Stimulated activated CD4-positive, alpha-beta T cell treated with anti-CD3 and anti-CD28 coated beads, Interleukin-1b, Interleukin-23, amount 100 ng/mL, for 1 hour (primary cell): ENCODE results near the gene PPFIA1.

Experiments used
- DNase-seq, 2 donors: peaks; one replicate each; pipeline ENCODE4 v3.0.0-alpha.2; 2020; ENCODE audit warnings: low read depth in 2 of 2

The PPFIA1 gene

DNA sequence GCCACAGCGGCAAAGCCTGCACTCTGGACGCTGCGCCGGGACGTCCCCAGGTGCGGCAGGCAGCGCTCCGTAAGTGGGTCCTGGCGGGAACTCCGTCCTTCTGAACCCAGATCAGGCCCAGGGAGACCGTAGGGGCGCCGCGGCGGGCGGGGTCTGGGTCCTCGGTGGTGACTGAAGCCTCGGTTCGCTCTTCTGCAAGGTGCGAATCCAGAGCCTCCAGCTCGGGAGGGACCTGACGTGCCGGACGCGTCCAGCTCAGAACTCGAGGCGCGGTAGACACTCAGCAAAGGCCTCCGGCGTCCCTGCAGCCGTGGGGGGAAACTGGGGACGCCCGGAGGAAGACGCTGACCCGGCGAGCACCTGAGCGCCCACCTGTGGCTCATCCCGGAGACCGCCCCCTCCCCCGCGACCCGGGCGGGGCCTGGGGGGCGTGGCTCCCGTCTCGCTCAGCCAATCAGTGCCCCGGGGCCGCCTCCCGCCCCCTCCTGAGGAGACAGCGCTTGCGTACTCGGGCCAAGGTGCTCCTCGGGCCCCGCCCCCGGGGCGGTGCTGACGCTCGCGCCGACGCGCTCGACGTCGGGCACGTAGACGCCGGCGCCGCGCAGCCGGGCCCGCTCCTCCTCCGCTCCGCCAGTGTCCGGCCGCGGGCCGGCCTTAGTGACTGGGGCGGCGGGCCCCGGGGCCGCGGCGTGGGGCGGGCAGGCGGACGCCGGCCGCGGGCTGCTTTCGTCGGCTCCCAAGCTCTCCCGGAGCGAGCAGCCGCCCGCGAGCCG, at the start of gene PPFIA1:
TSS of gene PPFIA1 (plus strand) at position 587 of the 773 bp plus-strand sequence. CDS start 1,483 bp downstream, outside the sequence.
- DNase-seq: peak; percentile 92 to 95

DNA sequence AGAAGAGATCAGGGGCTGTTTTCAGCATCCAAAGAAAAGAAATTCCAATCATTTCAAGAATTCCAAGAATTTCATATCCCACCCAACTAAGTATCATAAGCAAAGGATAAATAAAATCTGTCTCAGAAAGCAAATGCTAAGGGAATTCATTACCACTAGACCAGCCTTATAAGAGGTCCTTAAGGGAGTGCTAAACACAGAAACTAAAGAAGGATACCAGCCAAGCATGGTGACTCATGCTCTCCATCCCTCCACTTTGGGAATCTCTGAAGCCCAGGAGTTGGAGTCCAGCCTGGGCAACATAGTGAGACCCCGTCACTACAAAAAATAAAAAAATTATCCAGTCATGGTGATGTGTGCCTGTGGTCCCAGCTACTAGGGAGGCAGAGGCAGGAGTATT, 49.6 kb upstream of the PPFIA1 start:
- DNase-seq: no peak

DNA sequence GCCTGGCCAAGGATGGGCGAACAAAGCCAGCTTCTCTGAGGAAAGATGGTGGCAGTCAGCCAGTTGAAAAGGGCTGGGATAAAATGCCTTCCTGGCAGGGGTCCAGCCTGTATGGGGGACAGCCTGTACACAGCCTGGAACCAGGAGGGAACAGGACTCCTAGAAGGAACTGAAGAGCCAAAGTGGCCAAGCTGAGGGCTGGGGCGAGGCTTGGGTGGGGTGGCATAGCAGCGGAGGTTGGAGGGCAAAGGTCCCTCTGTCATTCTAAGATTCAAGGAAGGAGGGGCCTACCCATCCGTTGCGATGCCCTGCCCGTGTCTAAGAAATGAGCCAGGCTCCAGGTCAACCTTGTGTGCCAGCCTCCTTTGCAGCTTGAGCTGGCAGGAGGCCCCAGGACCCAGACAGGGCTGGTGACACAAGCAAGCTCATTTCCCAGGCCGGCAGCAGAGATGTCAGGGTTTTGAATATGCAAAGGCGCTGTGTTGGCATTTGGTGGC, 44.8 kb upstream of the PPFIA1 start:
- no peak for DNase-seq

DNA sequence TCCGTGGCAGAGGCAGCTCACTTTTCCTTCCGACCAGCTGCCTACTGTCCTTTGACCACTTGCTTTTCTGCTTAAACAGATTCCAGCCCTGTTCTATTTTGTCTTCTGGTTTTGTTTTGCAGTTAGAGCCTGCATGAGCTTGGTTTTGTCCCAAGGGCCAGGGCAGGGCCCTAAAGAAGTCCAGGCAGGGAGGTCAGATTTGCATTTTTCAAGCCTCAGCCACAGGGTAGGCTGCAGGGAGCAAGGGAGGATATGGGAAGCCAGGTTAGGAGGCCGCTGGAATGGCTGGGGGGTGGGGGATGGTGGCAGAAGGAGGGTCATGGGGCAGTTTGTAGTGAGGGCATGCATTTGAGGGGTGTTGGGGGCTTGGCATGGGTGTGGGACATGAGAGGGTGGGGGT, 44.3 kb upstream of the PPFIA1 start:
- no peak for DNase-seq

DNA sequence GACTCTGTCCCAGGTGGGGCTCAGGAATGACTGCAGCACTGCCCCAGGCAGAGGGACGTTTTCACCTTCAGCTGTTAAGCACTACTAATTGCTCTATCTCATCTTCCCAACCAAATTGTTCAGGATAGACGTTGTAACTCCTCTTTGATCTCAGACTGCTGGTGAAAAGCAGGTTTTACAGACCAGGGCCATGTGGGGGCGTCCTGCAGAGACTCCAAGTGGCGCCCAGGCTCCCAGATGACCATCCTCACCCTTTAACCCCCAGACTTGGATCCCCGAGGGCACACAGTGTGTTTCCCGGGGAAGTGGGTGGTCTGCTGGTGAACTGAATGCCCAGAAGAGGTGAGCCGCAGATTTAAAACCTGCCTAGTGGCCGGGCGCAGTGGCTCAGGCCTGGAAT, 43.5 kb upstream of the PPFIA1 start:
- no peak for DNase-seq

DNA sequence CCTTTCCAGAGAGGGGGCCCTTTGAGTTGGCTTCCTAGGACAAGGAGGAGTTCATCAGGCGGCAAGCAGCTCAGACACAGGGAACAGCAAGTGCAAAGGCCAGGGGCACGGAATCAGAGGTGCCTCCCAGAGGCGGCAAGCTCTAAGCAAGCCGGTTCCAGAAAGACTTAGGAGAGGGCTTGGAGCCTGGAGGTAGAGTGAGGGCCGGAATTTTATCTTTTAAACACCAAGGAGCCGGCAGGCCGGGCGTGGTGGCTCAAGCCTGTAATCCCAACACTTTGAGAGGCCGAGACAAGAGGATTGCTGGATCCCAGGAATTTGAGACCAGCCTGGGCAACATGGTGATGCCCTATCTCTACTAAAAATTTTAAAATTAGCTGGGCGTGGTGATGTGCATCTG, 40.8 kb upstream of the PPFIA1 start:
- no peak for DNase-seq

DNA sequence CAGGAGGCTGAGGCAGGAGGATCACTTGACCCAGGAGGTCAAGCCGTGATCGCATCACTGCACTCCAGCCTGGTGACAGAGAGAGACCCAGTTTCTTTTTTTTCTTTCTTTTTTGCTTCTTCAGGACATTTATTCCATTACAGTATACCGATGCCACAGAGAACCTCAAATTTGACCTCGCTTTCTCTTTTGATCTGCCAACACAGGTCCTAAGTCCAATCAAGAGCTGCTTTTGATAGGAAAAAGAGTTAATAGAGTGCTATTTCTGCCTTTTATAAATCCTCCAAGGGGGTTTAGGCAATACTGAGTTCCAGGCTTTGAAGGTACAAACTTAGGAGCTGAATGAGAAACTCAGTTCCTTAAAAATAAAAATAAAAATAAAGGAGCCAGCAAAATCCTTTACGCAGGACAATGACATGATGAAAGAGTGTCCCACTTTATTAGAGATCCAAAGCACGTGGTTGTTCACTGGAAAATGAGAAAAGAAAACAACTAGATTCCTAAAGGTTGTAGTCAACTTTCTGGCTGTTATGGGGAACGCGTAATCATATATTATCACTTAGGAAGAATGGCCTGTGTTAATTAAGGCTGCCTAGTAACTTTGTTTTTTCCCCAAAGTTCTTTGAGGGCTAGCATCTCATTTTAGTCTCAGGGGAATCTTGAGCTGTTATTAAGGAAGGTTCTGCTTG, 40.2 kb upstream of the PPFIA1 start:
- DNase-seq: no peak

DNA sequence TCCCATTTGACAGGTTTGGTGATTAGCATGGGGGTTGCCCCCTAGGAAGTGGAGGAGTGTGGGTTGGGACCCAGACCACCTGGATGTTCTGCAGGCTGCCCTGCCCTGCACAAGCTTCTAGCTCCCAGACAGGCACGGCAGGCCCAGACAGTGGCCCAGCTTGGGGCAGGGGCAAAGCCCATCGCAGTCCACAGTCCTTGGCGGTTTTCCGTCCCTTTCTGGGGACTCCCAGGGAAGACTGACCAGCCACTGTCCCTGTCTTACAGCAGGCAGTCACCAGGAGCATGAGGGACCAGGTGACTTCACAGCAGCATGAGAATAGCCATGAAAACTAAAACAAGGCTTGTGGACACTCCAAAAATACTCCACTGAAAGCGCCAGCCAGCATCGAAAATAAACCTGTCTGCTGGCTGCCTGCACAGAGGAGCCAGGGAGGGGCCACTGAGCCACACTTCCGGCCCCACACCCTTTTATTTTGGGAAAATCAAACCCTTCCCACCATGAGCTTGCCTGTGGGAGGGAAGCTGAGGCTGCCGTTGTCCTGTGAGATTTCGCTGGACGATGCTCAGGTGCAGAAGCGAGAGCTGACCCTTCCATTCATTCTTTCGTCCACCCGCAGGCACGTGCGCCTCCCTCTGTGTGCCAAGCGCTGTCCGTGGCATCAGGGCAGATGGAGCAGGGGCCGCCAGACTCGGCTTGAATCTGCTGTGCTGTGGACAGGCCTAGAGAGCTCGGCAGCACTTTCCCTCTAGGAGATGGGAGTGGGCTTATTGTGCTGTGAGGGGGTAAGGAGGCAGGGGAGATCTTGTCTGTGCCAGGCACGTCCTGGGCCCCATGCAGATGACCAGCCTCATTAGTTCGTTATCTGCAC, 39.4 kb upstream of the PPFIA1 start:
- no peak for DNase-seq

DNA sequence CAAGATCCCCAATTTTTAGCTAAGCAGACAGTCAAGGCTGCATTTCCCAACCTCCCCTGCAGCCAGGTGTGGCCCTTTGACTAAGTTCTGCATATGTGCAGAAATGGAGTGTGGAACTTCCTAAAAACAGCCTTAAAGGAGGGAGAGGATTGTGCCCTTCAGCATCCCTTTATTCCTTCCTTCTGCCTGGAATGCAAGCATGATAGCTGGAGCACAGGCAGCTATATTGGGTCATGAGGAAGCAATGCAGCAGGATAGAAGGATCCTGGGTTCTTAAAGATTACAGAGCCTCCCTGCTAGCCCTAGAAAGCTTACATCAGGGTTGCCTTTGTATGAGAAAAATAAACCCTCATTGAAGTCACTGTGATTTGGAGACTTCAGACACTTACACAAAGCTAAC, 37.5 kb upstream of the PPFIA1 start:
- DNase-seq: no peak

DNA sequence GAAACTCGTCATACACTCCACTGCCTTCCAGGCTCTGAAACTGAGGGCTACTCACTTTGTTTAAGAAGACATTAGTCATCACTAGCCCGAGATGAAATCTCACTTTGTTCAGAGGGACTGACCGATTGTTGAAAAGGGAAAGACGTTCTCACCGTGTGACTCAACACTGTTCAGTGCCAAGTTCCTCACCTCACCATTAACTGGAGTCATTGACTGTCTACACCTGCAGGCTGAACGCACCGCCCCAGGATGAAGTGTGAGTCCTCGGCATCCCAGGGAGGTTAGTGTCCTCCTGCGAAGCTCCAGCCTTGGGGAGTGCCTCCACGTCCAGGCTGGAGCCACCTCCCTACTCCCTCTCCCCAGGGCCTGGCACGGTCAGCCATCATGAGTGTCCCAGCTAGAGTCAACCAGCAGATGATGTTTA, 37.0 kb upstream of the PPFIA1 start:
- no peak for DNase-seq

DNA sequence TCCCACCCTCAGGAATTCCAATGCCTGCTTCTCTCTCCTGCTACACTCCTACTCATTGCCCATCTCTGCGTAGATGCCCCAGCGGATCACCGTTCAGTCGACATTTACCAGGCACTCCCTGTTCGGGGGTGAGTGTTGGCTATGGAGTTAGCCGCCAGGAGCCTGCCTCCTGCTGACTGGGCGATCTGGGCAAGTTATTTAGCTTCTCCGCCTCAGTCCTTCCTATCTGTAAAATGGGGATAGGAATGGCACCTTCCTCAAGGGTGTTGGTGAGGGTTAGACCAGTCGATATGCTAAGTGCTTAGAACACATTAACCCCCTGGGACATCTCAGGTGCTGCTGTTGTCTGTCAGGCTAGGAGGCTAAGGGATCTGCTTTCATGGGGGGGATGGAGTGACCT, 36.5 kb upstream of the PPFIA1 start:
- DNase-seq: no peak

DNA sequence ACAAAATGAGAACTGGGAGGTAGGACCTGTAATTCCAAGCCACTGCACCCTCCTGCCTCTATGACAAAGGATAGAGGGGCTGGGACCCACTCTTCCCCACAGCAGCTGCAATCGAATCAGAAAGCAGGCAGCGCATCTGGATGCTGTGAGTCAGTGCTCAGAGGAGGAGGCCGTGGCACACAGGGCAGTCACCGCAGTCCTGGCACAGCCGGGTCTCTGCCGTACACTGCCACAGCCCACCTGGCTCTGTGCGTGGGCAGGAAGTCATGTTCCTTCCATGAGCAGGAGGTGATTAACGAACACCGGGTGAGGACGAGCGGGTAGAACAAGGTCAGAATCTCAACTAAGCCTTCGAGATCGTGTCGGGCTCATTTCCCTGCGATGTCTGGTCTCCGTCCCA, 30.2 kb upstream of the PPFIA1 start:
- DNase-seq: no peak

DNA sequence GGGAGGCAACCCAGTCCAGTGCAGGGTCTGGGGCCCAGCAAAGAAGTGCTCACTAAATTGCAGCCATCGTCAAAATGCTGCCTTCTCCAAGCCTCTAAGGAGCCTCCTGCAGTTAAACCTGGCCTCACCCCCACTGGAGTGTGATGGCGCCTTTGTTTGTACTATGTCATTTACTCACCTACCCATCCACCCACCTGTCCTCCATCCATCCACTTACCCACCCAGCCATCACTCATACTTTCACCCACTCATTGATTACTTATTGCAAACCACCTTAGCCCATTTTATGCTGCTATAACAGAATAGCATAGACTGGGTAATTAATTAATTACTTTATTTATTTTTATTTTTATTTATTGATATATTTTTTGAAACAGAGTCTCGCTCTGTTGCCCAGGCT, 28.8 kb upstream of the PPFIA1 start:
- no peak for DNase-seq

DNA sequence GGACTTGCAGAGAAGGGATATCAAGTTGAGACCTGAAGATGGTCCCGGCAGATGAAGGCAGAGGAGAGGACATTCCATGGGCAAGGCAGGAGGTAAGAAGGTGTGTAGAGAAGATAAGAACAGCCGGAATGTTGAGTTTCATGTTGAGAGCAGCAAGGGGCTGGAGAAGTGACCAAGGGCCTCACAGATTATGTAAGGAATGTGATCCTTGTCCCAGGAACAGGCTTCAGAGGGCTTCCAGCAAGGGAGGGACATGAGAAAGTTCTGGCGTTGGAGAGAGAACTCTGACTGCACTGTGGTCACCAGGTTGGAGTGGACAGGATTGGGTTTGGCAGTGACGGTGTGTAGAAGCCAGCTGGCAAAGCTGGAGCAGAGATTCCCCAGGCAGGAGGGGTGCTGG, 27.6 kb upstream of the PPFIA1 start:
- DNase-seq: no peak

DNA sequence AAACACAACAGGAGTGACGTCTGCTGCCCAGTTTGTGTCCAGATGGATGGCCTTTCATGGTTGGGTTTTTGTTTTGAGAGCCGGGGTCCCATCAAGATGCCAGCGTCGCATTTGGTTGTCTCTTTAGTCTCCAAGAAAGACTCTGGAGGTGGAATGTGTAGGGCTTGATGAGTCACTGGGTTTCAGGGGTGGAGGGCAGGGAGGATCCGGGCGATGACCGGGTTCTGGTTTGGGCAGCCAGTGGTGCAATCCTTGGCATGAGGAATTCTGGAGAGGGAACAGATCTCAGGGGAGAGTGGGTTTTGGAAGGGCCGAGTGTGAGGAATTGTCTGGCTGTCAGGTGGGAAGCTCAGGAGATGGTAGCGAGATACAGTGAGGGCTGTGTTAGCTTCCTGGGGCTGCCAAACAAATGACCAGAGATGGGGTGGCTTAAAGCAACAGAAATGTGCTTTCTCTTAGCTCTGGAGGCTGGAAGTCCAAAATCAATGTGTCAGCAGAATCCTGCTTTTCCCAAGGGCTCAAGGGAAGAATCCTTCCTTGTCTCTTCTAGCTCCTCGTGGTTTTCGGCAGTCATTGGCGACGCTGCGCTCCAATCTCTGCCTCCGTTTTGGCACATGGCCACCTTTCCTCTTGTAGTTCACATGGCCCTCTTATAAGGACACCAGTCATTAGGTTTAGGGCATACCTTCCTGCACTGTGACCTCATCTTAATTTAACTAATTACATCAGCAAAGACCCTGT, 26.4 kb upstream of the PPFIA1 start:
- DNase-seq: no peak

DNA sequence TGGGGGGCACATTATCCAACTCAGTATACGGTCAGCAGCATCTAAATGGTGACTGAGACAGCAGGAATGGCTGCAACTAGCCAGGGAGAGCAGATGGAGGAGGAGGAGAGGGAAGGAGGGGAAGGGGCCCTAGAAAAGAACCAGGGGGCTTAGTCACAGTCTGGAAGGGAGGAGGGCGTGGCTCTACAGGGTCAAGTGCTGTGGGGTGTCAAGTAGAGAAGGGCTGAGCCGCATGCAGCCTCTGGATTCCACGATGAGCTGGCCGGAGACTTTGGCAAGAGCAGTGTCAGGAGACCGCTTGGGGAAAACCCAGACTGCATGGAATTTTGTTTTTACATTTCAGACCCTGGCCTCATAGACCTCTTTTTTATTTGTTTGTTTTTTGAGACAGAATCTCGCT, 25.8 kb upstream of the PPFIA1 start:
- DNase-seq: no peak

DNA sequence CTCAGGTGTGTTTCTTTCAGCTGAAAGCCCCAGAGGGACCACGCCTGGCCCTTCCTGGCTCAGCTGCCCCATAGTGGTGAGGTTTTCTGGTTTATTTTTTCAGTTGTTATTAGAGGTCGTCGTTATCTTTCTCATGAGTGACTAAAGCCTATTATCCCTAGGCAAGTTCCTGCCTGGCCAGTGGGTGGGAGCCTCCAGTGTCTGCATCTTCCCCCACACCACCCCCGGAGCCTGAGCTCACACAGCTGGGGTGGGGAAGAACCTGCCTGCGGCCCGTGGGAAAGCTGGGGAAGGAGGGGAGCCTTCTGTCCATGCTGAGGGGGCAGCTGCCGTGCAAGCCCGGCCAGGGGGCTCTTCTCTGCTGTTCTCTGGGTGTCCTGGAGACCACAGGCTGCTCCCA, 24.3 kb upstream of the PPFIA1 start:
- no peak for DNase-seq

DNA sequence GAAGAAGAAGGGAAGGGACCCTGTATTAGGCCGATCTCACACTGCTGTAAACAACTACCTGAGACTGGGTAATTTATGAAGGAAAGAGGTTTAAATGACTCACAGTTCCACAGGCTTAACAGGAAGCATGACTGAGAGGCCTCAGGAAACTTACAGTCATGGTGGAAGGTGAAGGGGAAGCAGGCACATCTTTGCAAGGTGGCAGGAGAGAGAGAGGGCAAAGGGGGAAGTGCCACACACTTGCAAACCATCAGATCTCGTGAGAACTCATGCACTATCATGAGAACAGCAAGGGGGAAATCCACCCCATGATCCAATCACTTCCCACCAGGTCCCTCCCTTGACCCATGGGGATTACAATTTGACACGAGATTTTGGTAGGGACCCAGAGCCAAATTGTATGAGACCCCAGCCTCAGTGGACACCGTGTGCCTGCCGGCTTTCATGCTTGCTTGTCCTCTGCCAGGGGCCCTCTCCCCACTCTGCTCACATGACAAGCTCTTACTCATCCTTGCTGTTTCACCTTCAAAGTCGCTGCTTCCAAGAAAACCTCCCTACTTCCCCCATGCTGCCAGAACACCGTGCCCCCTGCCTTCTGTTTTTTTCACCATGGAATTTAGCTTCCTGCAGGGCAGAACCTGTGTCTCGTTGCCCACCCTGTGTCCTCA, 23.3 kb upstream of the PPFIA1 start:
- no peak for DNase-seq

DNA sequence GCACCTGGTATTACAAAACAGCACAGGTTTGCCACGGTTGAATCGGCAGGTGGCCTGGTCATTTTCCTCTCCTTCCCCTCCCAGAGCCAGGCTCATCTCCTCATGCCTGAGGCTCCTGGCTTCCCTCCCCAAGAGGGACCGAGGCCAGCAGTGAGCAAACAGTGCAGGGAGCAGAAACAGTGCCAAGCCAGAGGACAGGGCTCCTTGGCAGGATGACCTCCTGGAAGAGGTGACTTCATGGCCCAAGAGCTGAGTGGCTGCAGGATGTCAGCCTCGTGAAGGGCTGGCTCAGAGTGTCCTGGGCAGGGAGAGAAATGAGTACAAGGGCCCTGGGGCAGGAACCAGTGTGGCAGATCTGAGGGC, 22.8 kb upstream of the PPFIA1 start:
- DNase-seq: no peak

DNA sequence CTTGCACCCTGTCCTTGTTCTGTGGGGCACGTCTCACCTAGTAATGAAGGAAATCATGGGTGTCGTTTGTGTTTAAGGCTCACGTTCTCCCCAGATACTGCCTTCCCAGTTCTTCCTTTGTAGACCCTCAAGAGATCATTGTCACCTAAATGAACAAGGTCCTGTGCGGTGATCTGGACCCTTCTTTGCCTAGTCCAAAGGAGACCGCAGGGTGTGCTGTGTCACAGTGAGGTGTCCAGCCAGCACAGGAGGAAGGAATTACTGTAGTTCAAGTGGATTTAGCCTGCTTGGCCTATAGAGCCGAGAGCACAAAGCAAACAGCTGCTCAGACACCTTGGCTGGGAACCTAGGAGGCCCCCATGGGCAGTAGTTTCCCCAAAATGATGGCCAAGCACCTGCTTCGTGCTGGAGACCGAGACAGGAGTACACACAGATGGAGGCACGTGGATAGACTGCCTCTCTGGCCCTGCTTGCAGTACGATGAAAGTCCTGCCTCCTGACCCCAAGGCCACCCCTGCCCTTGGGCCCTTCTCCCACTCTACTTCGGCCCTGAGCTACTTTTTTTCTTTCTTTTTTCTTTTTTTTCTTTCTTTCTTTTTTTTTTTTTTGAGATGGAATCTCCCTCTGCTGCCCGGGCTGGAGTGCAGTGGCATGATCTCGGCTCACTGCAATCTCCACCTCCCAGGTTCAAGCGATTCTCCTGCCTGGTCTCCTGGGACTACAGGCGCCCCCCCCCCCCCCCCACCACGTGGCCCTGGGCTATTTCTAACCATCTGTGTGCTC, 19.4 kb upstream of the PPFIA1 start:
- DNase-seq: no peak
